ENCODE results near the gene CIB2.
A peak's percentile ranks its signal among the peaks of the same experiment; 100 is the strongest.

DNA sequence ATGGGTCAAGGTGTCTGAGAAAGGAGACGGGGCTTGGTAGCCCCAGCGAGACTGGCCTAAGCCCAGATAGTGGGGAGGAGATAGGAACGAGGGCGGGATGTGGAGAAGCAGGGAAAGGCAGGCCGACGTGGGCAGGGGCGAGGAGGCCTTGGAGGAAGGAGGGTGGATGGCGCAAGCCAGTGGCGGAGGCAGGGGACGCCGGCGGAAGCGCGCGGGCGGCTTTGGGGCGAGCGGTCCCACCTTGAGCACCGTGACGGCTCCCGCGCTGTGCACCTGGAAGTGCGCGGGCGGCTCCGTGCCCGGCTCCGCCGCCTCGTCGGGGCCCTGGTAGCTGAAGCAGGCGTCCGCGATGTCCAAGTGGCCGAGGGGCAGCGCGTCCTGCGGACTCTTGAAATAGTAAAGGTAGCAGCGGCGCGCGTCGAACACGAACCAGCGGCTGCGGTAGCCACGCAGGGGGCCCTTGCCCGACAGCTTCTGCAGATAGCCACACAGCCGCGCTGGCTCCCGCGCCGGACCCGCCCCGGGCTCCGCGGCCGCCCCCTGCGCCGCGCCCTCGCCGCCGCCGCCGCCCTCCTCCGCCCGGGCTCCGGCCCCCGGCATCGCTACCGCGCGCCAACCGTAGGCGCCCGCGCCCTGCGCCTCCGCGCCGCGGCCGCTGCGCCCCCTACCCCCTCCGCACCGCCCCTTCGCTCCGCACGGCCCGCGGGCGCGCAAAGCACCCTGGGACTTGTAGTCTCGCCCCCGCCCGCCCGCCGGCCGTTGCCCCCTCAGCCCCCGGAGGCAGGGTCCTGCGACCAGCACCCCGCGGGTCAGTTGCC is 54.0 kb downstream of the CIB2 start, which contains the start of gene TBC1D2B:
- TF ChIP-seq, protein P1, sequence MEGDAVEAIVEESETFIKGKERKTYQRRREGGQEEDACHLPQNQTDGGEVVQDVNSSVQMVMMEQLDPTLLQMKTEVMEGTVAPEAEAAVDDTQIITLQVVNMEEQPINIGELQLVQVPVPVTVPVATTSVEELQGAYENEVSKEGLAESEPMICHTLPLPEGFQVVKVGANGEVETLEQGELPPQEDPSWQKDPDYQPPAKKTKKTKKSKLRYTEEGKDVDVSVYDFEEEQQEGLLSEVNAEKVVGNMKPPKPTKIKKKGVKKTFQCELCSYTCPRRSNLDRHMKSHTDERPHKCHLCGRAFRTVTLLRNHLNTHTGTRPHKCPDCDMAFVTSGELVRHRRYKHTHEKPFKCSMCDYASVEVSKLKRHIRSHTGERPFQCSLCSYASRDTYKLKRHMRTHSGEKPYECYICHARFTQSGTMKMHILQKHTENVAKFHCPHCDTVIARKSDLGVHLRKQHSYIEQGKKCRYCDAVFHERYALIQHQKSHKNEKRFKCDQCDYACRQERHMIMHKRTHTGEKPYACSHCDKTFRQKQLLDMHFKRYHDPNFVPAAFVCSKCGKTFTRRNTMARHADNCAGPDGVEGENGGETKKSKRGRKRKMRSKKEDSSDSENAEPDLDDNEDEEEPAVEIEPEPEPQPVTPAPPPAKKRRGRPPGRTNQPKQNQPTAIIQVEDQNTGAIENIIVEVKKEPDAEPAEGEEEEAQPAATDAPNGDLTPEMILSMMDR (IDR thresholded peaks at IDR 0.05): peak in 1 of 7 experiments; percentile 24
- TF ChIP-seq EP300 (IDR thresholded peaks at IDR 0.05): no peak
- peak in 1 of 3 donors; percentile 25 for TF ChIP-seq POLR2AphosphoS5 (IDR thresholded peaks at IDR 0.05)

Data from stomach (tissue), 4 donors.